GM19351 (cell line): ENCODE data around the gene SORCS3.
A peak's percentile ranks its signal among the peaks of the same experiment; 100 is the strongest.

Source experiments
- ATAC-seq: cut with Tn5 transposase; IDR thresholded peaks from one replicate; pipeline ENCODE4 v1.9.1; 2021; ENCODE audit warnings: mild to moderate bottlenecking, moderate library complexity; ENCODE audit not compliant: unreplicated experiment

The SORCS3 gene

GRCh38 chr10:104641187-104641936 is at the start of gene SORCS3:
Gene SORCS3, plus strand, starts transcription at chr10:104641290.
- no peak for ATAC-seq

- ATAC-seq = no peak
Observed at GRCh38 chr10:104591441-104591840, 49.6 kb upstream of the SORCS3 start.

GRCh38 chr10:104601166-104601565 is 39.9 kb upstream of the SORCS3 start:
- no peak for ATAC-seq

GRCh38 chr10:104608091-104608828 is 32.8 kb upstream of the SORCS3 start:
- ATAC-seq = no peak

GRCh38 chr10:104612571-104613205 is 28.4 kb upstream of the SORCS3 start:
- ATAC-seq = no peak

- no peak for ATAC-seq
Observed at GRCh38 chr10:104613406-104613805, 27.7 kb upstream of the SORCS3 start.

GRCh38 chr10:104614245-104614831 is 26.8 kb upstream of the SORCS3 start:
- peak; percentile 90 for ATAC-seq

GRCh38 chr10:104615136-104615535 is 26.0 kb upstream of the SORCS3 start:
- no peak for ATAC-seq

- ATAC-seq = no peak
Observed at GRCh38 chr10:104617831-104618230, 23.3 kb upstream of the SORCS3 start.

GRCh38 chr10:104622175-104622574 is 18.9 kb upstream of the SORCS3 start:
- ATAC-seq = no peak

GRCh38 chr10:104622598-104623209 is 18.4 kb upstream of the SORCS3 start:
- ATAC-seq = no peak

- ATAC-seq = no peak
Observed at GRCh38 chr10:104630731-104631130, 10.4 kb upstream of the SORCS3 start.

- ATAC-seq = no peak
Observed at GRCh38 chr10:104631946-104632345, 9.1 kb upstream of the SORCS3 start.

GRCh38 chr10:104638861-104639589 is 2.1 kb upstream of the SORCS3 start:
- peak; percentile 43 for ATAC-seq

GRCh38 chr10:104639590-104640338 is 1.3 kb upstream of the SORCS3 start:
- ATAC-seq = no peak

GRCh38 chr10:104640339-104641186 is 527 bp upstream of the SORCS3 start:
- no peak for ATAC-seq

GRCh38 chr10:104641937-104642657 is 1.0 kb downstream of the SORCS3 start:
- no peak for ATAC-seq

- no peak for ATAC-seq
Observed at GRCh38 chr10:104642658-104643302, 1.7 kb downstream of the SORCS3 start.
